Measurements from ENCODE around the gene FRRS1.

Gene FRRS1

DNA sequence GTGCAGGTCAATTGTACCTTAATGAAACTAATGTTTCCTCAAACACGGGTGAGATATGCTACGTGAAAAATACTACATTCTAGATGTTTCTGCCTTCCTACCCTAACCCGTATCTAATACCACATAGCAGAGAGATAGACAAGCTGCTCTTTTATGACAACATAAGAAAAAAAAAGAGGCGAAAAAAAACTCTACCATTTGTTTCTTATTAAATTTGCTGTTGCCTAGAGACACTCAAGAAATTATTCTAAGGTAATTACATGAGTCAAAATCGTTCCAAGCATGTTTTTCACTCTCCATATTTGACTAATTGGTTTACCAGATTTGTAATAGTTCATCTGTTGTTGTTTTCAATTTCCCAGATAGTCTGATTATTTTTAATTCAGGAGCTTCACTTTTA, 93.1 kb downstream of the FRRS1 start:
- DNase-seq: no peak

GRCh38 chr1:99672530-99673213, 93.8 kb downstream of the FRRS1 start:
- DNase-seq: no peak

- DNase-seq: no peak
Measured at GRCh38 chr1:99672038-99672437, 94.4 kb downstream of the FRRS1 start.

DNA sequence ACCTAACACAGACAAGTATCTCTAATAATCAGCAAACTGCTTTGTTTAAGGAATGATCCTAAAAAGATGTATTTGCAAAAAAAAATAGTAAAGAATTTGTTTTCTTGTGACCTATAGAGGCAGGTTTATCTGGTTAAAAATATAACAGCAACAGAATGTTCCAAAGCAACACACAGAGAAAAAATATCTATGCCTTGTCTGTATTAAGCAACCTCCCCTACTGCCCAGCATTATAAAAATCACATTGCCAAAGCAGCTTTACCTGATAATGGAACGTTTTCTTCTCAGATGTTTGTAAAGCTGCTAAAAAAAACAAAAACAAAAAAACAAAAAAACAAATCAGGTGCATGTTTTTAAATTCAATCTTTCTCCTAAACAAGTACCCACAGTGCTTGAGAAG, 95.9 kb downstream of the FRRS1 start:
- DNase-seq: no peak

DNA sequence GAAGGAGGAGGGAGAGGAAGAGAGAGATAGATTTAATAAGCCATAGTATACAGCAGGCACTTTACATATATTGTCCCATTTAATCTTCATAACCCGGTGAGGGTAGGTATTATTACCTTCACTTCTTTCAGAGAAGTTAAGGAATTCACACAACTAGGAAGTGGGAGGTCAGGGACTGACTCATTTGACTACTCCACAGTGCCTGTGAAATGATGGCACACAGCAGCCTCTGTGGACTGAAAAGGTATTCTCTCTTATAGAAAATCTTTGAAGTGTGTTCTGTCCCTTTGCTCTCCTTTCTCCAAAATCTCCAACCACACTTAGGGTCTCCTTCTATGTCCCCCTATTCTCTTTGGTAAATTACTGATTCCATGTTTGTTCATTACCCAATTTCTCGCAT, 96.6 kb downstream of the FRRS1 start:
- DNase-seq: no peak

GRCh38 chr1:99669376-99669775, 97.1 kb downstream of the FRRS1 start:
- DNase-seq: no peak

DNA sequence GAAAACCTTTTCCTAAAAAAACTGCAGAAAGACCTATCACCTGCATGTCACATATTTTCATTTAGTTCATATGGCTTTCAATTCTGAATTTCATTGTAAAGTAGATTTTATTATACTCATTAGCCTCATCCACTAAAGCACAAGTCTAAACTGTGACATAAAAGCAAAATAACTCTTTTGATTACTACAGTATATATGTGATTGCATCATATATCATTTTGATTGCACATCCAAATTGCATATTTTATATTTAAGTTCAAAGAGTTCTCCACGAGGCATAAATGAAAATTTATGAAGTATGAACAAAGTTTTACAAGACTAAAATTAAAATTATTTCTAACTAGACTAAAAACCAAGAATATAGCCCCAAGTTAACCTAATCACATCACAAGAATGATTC, 101.2 kb downstream of the FRRS1 start:
- DNase-seq: no peak

- DNase-seq: no peak
Measured at GRCh38 chr1:99663501-99663900, 102.9 kb downstream of the FRRS1 start.

GRCh38 chr1:99662539-99663080, 103.8 kb downstream of the FRRS1 start:
- no peak for DNase-seq

DNA sequence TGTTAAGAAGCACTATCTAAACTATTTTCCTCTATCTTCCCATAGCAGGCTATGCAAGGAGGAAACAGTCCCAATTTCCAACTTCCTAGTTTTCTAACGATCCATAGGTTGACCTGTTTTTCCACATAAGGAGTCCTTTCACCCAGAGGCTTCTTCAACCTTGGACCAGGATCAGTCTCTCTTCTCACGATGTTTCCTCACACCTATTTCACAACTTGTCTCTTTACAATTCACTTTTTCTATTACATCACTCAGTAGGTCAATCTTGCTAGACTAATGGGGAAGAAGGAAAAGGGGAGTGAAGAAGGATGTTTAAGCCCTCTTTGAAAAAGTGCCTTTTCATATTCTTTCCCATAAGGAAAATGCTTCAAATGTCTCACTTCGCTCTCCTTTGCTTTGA, 104.7 kb downstream of the FRRS1 start:
- DNase-seq: no peak

DNA sequence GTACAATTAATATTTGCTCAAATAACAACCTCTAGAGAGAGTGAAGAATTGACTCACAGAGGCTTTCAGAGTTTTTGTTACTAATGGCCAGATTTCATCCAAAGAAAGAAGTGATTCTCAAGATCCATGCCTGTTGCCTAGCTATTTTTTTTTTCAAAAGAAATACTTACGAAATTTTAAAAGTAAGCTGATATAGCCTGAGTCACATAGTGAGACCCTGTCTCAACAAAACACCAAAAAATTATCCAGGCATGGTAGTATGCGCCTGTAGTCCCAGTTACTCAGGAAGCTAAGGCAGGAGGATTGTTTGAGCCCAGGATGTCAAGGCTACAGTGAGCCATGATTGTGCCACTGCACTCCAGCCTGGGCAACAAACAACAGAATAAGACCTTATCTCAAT, 105.9 kb downstream of the FRRS1 start:
- DNase-seq: no peak

- DNase-seq: no peak
Measured at GRCh38 chr1:99659755-99660210, 106.7 kb downstream of the FRRS1 start.

All from stimulated activated CD4-positive, alpha-beta T cell treated with anti-CD3 and anti-CD28 coated beads, Interleukin-1b, Interleukin-23, amount 100 ng/mL, for 48 hours (primary cell).